Breast epithelium (tissue), 4 donors: ENCODE results near the gene TBX2. TPM values are rescaled to one million over a fixed set of nuclear protein-coding genes. Genes with fewer than 3 reads are reported as not detected.

ENCODE experiments used
- DNase-seq, 2 donors: peaks; one replicate each; pipeline ENCODE4 v3.0.0-alpha.2; 2019; ENCODE audit warnings: low spot score in 2 of 2
- H3K27ac ChIP-seq, 2 donors: fragments of 200-600 bp; sonication (generic) in 1 of 2; one replicate each; pipeline ENCODE4 v1.5.1; 2016 to 2019; ENCODE audit warnings: mild to moderate bottlenecking in 1 of 2
- H3K27me3 ChIP-seq, 2 donors: fragments of 200-600 bp; sonication (generic) in 1 of 2; one replicate each; pipeline versions ENCODE4 v1.5.1 to v1.6.0; 2017 to 2019; ENCODE audit warnings: control low read depth in 1 of 2, mild to moderate bottlenecking in 1 of 2
- H3K36me3 ChIP-seq: fragments of 200-600 bp; one replicate; pipeline ENCODE4 v1.5.1; 2019
- H3K4me1 ChIP-seq, 2 donors: fragments of 200-600 bp; sonication (generic); one replicate each; pipeline ENCODE4 v1.5.1; 2016 to 2019; ENCODE audit warnings: control low read depth in 1 of 2
- H3K4me3 ChIP-seq, 3 donors: fragments of 200-600 bp; sonication (generic); 1 replicate in 2 of 3; 2 replicates in 1 of 3; pipeline ENCODE4 v1.5.1; 2016 to 2019; ENCODE audit warnings: mild to moderate bottlenecking in 3 of 3, moderate library complexity in 2 of 3
- H3K9me3 ChIP-seq, 2 donors: fragments of 200-600 bp; sonication (generic) in 1 of 2; one replicate each; pipeline ENCODE4 v1.5.1; 2016 to 2019; ENCODE audit warnings: control low read depth in 1 of 2
- POLR2A ChIP-seq: fragments of 450-650 bp; IDR thresholded peaks from one replicate; pipeline ENCODE4 v1.6.1; 2016; ENCODE audit warnings: antibody characterized with exemption, mild to moderate bottlenecking, moderate library complexity
- POLR2AphosphoS5 ChIP-seq, 3 donors: sonication (generic); formaldehyde crosslinking; IDR thresholded peaks; one replicate each; pipeline ENCODE4 v1.6.1; 2017; ENCODE audit warnings: antibody characterized with exemption in 3 of 3
- intact Hi-C: fragments of 100-400 bp; cut with DNase I; formaldehyde crosslinking; loops from one replicate; pipeline ENCODE4 v1.15.1; 2023; ENCODE audit warnings: low total_unique reads
- total RNA-seq, 3 donors: library from RNA; depleted of rRNA; stranded (reverse); fragments of >200 nt; gene quantifications; one replicate each; pipeline ENCODE4 v1.1.0, GENCODE V29; 2016
- TF ChIP-seq, protein P1 (sequence below), 3 donors: fragments of 450-650 bp; IDR thresholded peaks; one replicate each; pipeline ENCODE4 v1.5.1; 2016 to 2017; ENCODE audit warnings: antibody characterized with exemption in 3 of 3, mild to moderate bottlenecking in 3 of 3, moderate library complexity in 3 of 3

The TBX2 gene
- total RNA-seq, 3 donors from 2014 or later, result 4.8 to 8.5 (median 5.7) TPM

GRCh38 chr17:61410141-61411010 is 10.7 kb downstream of the TBX2 start:
- Histone ChIP-seq H3K4me1 (peaks cover 0 to 3% of the 10 kb centered on the region in 2 donors), H3K4me3 (peak overlapping the region; percentile 58 to 73 (median 69)), H3K9me3 (peaks cover 0 to 4% of the 10 kb centered on the region in 2 donors), H3K27ac (peak overlapping the region; percentile 82 to 96), H3K27me3 (no peaks in the 10 kb centered on the region), H3K36me3 (no peaks in the 10 kb centered on the region)
- DNase-seq, result peak; percentile 45 to 81
- intact Hi-C loops, result no loop called here
- TF ChIP-seq POLR2A, result no peak
- TF ChIP-seq, protein P1, sequence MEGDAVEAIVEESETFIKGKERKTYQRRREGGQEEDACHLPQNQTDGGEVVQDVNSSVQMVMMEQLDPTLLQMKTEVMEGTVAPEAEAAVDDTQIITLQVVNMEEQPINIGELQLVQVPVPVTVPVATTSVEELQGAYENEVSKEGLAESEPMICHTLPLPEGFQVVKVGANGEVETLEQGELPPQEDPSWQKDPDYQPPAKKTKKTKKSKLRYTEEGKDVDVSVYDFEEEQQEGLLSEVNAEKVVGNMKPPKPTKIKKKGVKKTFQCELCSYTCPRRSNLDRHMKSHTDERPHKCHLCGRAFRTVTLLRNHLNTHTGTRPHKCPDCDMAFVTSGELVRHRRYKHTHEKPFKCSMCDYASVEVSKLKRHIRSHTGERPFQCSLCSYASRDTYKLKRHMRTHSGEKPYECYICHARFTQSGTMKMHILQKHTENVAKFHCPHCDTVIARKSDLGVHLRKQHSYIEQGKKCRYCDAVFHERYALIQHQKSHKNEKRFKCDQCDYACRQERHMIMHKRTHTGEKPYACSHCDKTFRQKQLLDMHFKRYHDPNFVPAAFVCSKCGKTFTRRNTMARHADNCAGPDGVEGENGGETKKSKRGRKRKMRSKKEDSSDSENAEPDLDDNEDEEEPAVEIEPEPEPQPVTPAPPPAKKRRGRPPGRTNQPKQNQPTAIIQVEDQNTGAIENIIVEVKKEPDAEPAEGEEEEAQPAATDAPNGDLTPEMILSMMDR (IDR thresholded peaks at IDR 0.05), result peak in 1 of 3 donors; percentile 37
- TF ChIP-seq POLR2AphosphoS5 (IDR thresholded peaks at IDR 0.05), result peak in 1 of 3 donors; percentile 6

- no peak for DNase-seq
- peaks cover 0 to 3% of the 10 kb centered on the region in 2 donors for H3K4me1 ChIP-seq
- intact Hi-C loops, result no loop called here
- peak in 1 of 3 donors; percentile 2 for TF ChIP-seq POLR2AphosphoS5 (IDR thresholded peaks at IDR 0.05)
- no peak for TF ChIP-seq POLR2A
- TF ChIP-seq, protein P1 (IDR thresholded peaks at IDR 0.05), result no peak
- H3K36me3 ChIP-seq, result no peaks in the 10 kb centered on the region
- H3K27me3 ChIP-seq, result no peaks in the 10 kb centered on the region
- H3K9me3 ChIP-seq, result peaks cover 0 to 4% of the 10 kb centered on the region in 2 donors
- peak overlapping the region; percentile 58 to 73 (median 69) for H3K4me3 ChIP-seq
- H3K27ac ChIP-seq, result peak overlapping the region; percentile 82 to 96
Measured at GRCh38 chr17:61411011-61411260, 11.3 kb downstream of the TBX2 start.

DNA sequence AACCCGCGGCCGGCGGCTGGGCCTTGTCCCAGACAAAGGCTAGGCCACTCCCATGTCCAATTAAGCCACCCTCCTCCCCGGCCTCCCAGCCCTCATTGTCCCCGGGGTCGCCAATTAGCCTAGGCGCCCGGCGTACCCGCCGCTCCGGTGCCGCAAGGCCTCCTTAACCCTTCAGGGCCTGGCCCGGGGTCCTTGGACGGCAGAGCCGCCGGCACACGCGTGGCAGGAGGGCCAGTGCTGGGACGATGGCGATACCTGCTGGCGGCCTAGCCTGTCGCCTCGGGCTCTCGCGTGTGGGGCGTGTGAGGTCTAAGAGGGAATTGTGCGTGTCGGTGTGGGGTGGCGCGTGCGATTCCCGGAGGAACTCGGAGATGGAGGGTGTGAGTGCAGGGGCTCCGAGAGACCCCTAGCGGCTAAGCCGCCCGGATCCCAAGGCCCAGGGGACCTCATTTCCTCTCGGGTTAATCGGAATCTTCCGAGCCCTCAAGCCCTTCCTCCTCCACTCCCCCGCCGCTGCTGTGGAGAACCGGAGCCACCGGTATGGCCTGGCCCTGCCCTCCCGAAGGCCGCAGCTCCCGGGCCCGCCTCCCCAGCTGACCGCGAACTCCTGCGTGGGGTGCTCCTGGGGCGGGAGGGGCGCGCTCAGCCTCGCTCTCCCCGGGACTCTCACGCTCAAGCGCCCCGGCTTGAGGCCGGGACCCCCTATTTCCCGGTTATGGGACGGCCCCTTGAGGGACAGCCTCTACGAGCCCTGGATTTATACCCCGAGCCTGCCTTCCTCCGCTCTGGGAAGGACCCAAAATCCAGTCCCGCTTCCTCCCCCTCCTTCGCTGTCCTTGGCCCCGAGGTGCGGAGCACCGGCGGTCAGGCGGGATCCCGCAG is 11.9 kb downstream of the TBX2 start:
- H3K27ac ChIP-seq, result peak overlapping the region; percentile 82 to 96
- DNase-seq, result peak; percentile 62 to 68
- peaks cover 0 to 4% of the 10 kb centered on the region in 2 donors for H3K9me3 ChIP-seq
- H3K27me3 ChIP-seq, result no peaks in the 10 kb centered on the region
- no peak for TF ChIP-seq POLR2AphosphoS5 (IDR thresholded peaks at IDR 0.05)
- TF ChIP-seq, protein P1 (IDR thresholded peaks at IDR 0.05), result no peak
- no peak for TF ChIP-seq POLR2A
- H3K36me3 ChIP-seq, result no peaks in the 10 kb centered on the region
- H3K4me3 ChIP-seq, result peak overlapping the region; percentile 58 to 73 (median 69)
- intact Hi-C loops, result no loop called here
- peaks cover 2 to 3% of the 10 kb centered on the region in 2 donors for H3K4me1 ChIP-seq

DNA sequence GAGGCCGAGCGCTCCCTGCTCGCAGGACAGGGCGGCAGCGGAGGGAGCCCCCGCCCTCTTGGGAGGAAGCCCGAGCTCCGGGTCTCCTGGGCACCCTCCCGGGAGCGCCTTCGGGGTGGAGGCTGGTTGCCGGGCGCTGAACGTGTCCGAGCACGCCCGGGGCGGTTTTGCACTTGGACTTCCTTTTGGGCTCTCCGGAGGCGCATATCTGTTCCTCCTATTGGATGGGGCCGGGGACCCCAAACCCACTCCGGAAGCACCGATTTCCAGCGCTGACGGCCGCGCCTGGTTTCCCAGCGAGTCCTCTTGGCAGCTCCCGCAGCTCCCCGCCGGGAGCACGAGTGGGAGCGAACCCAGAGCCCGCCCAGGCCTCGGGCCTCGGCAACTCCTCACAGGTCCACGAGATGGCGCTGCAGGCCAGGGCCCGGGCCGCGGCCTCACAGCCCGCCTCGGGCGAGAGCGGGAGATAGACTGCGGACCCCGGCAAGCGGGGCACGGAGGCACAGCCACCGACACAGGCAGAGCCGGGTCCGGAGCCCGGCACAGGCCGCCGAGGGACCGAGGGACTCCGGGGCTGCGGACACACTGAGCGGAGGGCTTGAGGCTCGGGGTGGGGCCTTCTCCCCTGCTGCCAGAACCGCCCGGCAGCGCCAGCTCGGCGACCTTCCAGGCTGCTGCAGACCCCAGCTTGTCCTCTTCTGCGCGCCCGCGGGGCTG is 12.7 kb downstream of the TBX2 start:
- intact Hi-C loops, result no loop called here
- peaks cover 0 to 4% of the 10 kb centered on the region in 2 donors for H3K9me3 ChIP-seq
- no peaks in the 10 kb centered on the region for H3K36me3 ChIP-seq
- peak overlapping the region; percentile 82 to 96 for H3K27ac ChIP-seq
- H3K4me3 ChIP-seq, result peak overlapping the region; percentile 58 to 73 (median 69)
- H3K27me3 ChIP-seq, result no peaks in the 10 kb centered on the region
- no peak for TF ChIP-seq POLR2A
- TF ChIP-seq, protein P1 (IDR thresholded peaks at IDR 0.05), result peak; percentile 97 to 98 (median 97)
- TF ChIP-seq POLR2AphosphoS5 (IDR thresholded peaks at IDR 0.05), result peak in 2 of 3 donors; percentile 46 to 54
- peaks cover 3 to 10% of the 10 kb centered on the region in 2 donors for H3K4me1 ChIP-seq
- peak; percentile 57 to 78 for DNase-seq
